PC-3 (cell line): ENCODE results near the gene NTMT2.

Source experiments
- EZH2 ChIP-seq: fragments of 300-600 bp; sonication (generic); IDR thresholded peaks from one replicate; pipeline ENCODE4 v1.6.1; 2017; ENCODE audit warnings: antibody characterized with exemption, mild to moderate bottlenecking, low read length; ENCODE audit not compliant: unreplicated experiment
- EZH2phosphoT487 ChIP-seq: fragments of 300-600 bp; sonication (generic); IDR thresholded peaks from 2 replicates; pipeline ENCODE4 v1.6.1; 2018; ENCODE audit warnings: mild to moderate bottlenecking, antibody characterized with exemption, low read length, borderline replicate concordance
- TF ChIP-seq, protein P1 (sequence below): fragments of 300-600 bp; sonication (generic); conservative IDR thresholded peaks from 2 replicates; pipeline ENCODE4 v1.5.1; 2017; ENCODE audit warnings: antibody characterized with exemption, low read depth, mild to moderate bottlenecking, low read length

DNA sequence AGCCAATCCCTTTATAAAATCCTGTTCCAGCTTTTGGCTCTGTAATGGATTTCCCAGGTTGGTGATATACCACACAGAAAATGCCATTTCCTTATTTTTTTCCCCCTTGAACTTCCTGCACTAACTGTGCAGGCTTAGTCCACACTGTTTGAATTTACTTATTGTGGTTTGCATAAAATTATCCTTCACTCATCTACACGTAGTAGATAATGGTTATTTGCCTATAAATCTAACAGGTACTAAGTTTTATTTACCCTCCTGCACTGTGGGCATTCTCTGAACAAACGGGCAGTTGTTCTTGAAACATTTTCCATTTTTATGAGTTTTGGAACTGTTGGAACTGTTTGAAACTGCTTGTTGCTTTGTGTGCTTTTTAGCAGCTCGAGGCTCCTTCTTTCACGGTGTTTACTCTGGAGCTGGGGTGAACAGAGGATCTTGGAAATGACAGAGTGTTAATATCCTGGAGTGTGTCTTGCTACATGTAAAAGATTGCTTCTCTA lies 48.3 kb upstream of the NTMT2 start:
- TF ChIP-seq, protein P1, sequence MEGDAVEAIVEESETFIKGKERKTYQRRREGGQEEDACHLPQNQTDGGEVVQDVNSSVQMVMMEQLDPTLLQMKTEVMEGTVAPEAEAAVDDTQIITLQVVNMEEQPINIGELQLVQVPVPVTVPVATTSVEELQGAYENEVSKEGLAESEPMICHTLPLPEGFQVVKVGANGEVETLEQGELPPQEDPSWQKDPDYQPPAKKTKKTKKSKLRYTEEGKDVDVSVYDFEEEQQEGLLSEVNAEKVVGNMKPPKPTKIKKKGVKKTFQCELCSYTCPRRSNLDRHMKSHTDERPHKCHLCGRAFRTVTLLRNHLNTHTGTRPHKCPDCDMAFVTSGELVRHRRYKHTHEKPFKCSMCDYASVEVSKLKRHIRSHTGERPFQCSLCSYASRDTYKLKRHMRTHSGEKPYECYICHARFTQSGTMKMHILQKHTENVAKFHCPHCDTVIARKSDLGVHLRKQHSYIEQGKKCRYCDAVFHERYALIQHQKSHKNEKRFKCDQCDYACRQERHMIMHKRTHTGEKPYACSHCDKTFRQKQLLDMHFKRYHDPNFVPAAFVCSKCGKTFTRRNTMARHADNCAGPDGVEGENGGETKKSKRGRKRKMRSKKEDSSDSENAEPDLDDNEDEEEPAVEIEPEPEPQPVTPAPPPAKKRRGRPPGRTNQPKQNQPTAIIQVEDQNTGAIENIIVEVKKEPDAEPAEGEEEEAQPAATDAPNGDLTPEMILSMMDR = no peak
- TF ChIP-seq EZH2 (no peak), EZH2phosphoT487 (no peak)
